ENCODE measurements around the gene DDX27.

DDX27 gene

DNA sequence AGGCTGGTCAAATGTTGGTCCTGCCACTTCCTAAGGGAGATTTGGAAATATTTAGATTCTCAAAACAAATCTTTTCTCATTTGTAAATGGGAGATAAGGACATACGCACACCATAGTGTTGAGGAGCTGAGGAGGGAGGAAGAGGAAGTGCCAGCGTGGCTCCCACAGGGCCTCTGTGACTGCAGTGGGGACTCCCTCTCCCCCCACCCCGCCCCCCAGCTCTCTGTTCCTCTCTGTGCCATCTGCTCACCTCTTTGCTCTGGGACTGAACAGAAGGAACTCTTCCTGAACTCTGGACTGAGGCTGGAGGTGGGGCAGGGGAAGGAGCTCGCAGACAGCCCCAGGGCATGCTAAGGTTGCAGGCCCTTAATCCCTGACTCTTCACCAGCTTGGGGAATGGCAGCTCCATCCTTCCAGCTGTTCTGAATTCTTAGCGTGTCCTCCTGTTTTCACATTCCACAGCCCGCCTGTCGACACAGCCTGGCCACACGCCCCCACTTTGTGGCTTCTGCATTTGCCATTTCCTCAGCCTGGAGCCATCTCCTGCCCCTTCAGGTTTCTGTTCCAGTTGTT is 11.4 kb downstream of the DDX27 start:
- Histone ChIP-seq H3K4me3 (ENCODE audit: low read length) (no peak overlapping the region), H3K27ac (ENCODE audit: low read depth, low read length) (no peak overlapping the region), H3K27me3 (ENCODE audit: insufficient read depth, low read length) (no peaks in the 10 kb centered on the region), H3K36me3 (ENCODE audit: insufficient read depth, low read length) (peaks cover 85% of the 10 kb centered on the region), H3K9me3 (ENCODE audit: insufficient read depth, low read depth, low read length) (no peaks in the 10 kb centered on the region), H3K4me1 (ENCODE audit: insufficient read depth, low read length) (no peaks in the 10 kb centered on the region), H3K9ac (ENCODE audit: low read depth, low read length) (no peak overlapping the region)
- WGBS, result 84% methylated on average over 8 of the region's 8 CpGs

DNA sequence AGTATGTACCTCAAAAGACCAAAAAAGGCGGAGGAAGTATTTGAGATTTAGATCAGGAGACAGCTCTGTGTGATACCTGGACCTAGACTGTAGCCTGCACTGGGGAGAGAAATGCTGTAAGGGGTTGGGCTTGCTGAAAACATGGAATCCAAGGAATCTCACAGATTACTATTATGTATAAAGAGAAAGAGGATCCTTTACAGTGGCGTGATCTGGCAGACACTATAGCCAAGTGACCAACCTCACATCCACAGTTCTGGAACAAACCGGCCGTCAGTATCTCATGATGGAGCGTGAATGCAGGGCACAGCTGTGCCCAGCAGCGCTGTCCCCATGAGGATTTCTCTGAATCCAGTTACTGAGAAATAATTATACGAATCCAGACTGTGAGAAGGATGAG is 12.3 kb downstream of the DDX27 start:
- Histone ChIP-seq H3K9ac (ENCODE audit: low read depth, low read length) (no peak overlapping the region), H3K27me3 (ENCODE audit: insufficient read depth, low read length) (no peaks in the 10 kb centered on the region), H3K27ac (ENCODE audit: low read depth, low read length) (no peak overlapping the region), H3K4me1 (ENCODE audit: insufficient read depth, low read length) (no peaks in the 10 kb centered on the region), H3K36me3 (ENCODE audit: insufficient read depth, low read length) (peaks cover 82% of the 10 kb centered on the region), H3K4me3 (ENCODE audit: low read length) (no peak overlapping the region), H3K9me3 (ENCODE audit: insufficient read depth, low read depth, low read length) (no peaks in the 10 kb centered on the region)
- WGBS, result 71% methylated on average over 7 of the region's 7 CpGs

DNA sequence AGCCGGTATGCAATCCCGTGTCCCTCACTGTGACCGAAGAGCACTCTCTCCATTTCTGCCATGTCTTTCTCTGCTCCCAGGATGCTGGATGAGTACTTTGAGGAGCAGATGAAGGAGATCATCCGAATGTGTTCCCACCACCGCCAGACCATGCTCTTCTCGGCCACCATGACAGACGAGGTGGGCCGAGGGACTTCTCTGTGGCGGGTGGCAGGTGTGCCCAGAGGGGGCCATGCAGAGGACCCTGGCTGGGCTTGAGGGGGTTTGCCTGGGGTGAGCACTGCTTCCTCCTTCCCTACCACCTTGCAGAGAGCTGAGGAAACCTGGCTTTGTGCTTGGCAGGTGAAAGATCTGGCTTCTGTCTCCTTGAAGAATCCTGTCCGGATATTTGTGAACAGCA is 14.0 kb downstream of the DDX27 start:
- H3K9me3 ChIP-seq (ENCODE audit: insufficient read depth, low read depth, low read length), result no peaks in the 10 kb centered on the region
- H3K9ac ChIP-seq (ENCODE audit: low read depth, low read length), result no peak overlapping the region
- no peaks in the 10 kb centered on the region for H3K4me1 ChIP-seq (ENCODE audit: insufficient read depth, low read length)
- no peaks in the 10 kb centered on the region for H3K27me3 ChIP-seq (ENCODE audit: insufficient read depth, low read length)
- H3K36me3 ChIP-seq (ENCODE audit: insufficient read depth, low read length), result peaks cover 89% of the 10 kb centered on the region
- no peak overlapping the region for H3K27ac ChIP-seq (ENCODE audit: low read depth, low read length)
- 97% methylated on average over 10 of the region's 10 CpGs for WGBS
- no peak overlapping the region for H3K4me3 ChIP-seq (ENCODE audit: low read length)

- Histone ChIP-seq H3K4me1 (ENCODE audit: insufficient read depth, low read length) (no peaks in the 10 kb centered on the region), H3K4me3 (ENCODE audit: low read length) (no peak overlapping the region), H3K27ac (ENCODE audit: low read depth, low read length) (no peak overlapping the region), H3K36me3 (ENCODE audit: insufficient read depth, low read length) (peaks cover 91% of the 10 kb centered on the region), H3K27me3 (ENCODE audit: insufficient read depth, low read length) (no peaks in the 10 kb centered on the region), H3K9me3 (ENCODE audit: insufficient read depth, low read depth, low read length) (no peaks in the 10 kb centered on the region), H3K9ac (ENCODE audit: low read depth, low read length) (no peak overlapping the region)
- WGBS, result 97% methylated on average over 6 of the region's 6 CpGs
These were observed 15.6 kb downstream of the DDX27 start for GRCh38 chr20:49234831-49235230.

- Histone ChIP-seq H3K4me3 (ENCODE audit: low read length) (no peak overlapping the region), H3K9me3 (ENCODE audit: insufficient read depth, low read depth, low read length) (no peaks in the 10 kb centered on the region), H3K27ac (ENCODE audit: low read depth, low read length) (no peak overlapping the region), H3K9ac (ENCODE audit: low read depth, low read length) (no peak overlapping the region), H3K27me3 (ENCODE audit: insufficient read depth, low read length) (no peaks in the 10 kb centered on the region), H3K36me3 (ENCODE audit: insufficient read depth, low read length) (peaks cover 90% of the 10 kb centered on the region), H3K4me1 (ENCODE audit: insufficient read depth, low read length) (no peaks in the 10 kb centered on the region)
- WGBS, result 95% methylated on average over 9 of the region's 9 CpGs
These were observed 17.1 kb downstream of the DDX27 start for GRCh38 chr20:49236301-49236700.

- 91% methylated on average over 4 of the region's 4 CpGs for WGBS
- no peak overlapping the region for H3K27ac ChIP-seq (ENCODE audit: low read depth, low read length)
- no peaks in the 10 kb centered on the region for H3K27me3 ChIP-seq (ENCODE audit: insufficient read depth, low read length)
- H3K4me1 ChIP-seq (ENCODE audit: insufficient read depth, low read length), result no peaks in the 10 kb centered on the region
- no peak overlapping the region for H3K9ac ChIP-seq (ENCODE audit: low read depth, low read length)
- H3K4me3 ChIP-seq (ENCODE audit: low read length), result no peak overlapping the region
- peaks cover 94% of the 10 kb centered on the region for H3K36me3 ChIP-seq (ENCODE audit: insufficient read depth, low read length)
- H3K9me3 ChIP-seq (ENCODE audit: insufficient read depth, low read depth, low read length), result no peaks in the 10 kb centered on the region
These were observed 18.3 kb downstream of the DDX27 start for GRCh38 chr20:49237531-49237930.

GRCh38 chr20:49245921-49246740 is 26.9 kb downstream of the DDX27 start:
- no peaks in the 10 kb centered on the region for H3K27me3 ChIP-seq (ENCODE audit: insufficient read depth, low read length)
- no peaks in the 10 kb centered on the region for H3K4me1 ChIP-seq (ENCODE audit: insufficient read depth, low read length)
- H3K36me3 ChIP-seq (ENCODE audit: insufficient read depth, low read length), result peaks cover 95% of the 10 kb centered on the region
- 75% methylated on average over 3 of the region's 3 CpGs for WGBS
- no peaks in the 10 kb centered on the region for H3K9me3 ChIP-seq (ENCODE audit: insufficient read depth, low read depth, low read length)
- H3K4me3 ChIP-seq (ENCODE audit: low read length), result no peak overlapping the region
- H3K27ac ChIP-seq (ENCODE audit: low read depth, low read length), result no peak overlapping the region
- H3K9ac ChIP-seq (ENCODE audit: low read depth, low read length), result no peak overlapping the region

GRCh38 chr20:49247169-49247723 is 28.0 kb downstream of the DDX27 start:
- Histone ChIP-seq H3K36me3 (ENCODE audit: insufficient read depth, low read length) (peaks cover 93% of the 10 kb centered on the region), H3K4me1 (ENCODE audit: insufficient read depth, low read length) (no peaks in the 10 kb centered on the region), H3K9me3 (ENCODE audit: insufficient read depth, low read depth, low read length) (no peaks in the 10 kb centered on the region), H3K9ac (ENCODE audit: low read depth, low read length) (no peak overlapping the region), H3K27me3 (ENCODE audit: insufficient read depth, low read length) (no peaks in the 10 kb centered on the region), H3K4me3 (ENCODE audit: low read length) (no peak overlapping the region), H3K27ac (ENCODE audit: low read depth, low read length) (no peak overlapping the region)
- 96% methylated on average over 8 of the region's 8 CpGs for WGBS

- no peak overlapping the region for H3K4me3 ChIP-seq (ENCODE audit: low read length)
- no peak overlapping the region for H3K9ac ChIP-seq (ENCODE audit: low read depth, low read length)
- H3K9me3 ChIP-seq (ENCODE audit: insufficient read depth, low read depth, low read length), result no peaks in the 10 kb centered on the region
- no peak overlapping the region for H3K27ac ChIP-seq (ENCODE audit: low read depth, low read length)
- no peaks in the 10 kb centered on the region for H3K27me3 ChIP-seq (ENCODE audit: insufficient read depth, low read length)
- H3K36me3 ChIP-seq (ENCODE audit: insufficient read depth, low read length), result peaks cover 93% of the 10 kb centered on the region
- 93% methylated on average over 5 of the region's 5 CpGs for WGBS
- H3K4me1 ChIP-seq (ENCODE audit: insufficient read depth, low read length), result no peaks in the 10 kb centered on the region
These were observed 28.6 kb downstream of the DDX27 start for GRCh38 chr20:49247792-49248191.

GRCh38 chr20:49248301-49248700 is 29.1 kb downstream of the DDX27 start:
- no peak overlapping the region for H3K9ac ChIP-seq (ENCODE audit: low read depth, low read length)
- H3K9me3 ChIP-seq (ENCODE audit: insufficient read depth, low read depth, low read length), result no peaks in the 10 kb centered on the region
- H3K36me3 ChIP-seq (ENCODE audit: insufficient read depth, low read length), result peaks cover 93% of the 10 kb centered on the region
- no peak overlapping the region for H3K27ac ChIP-seq (ENCODE audit: low read depth, low read length)
- no peaks in the 10 kb centered on the region for H3K27me3 ChIP-seq (ENCODE audit: insufficient read depth, low read length)
- H3K4me3 ChIP-seq (ENCODE audit: low read length), result no peak overlapping the region
- H3K4me1 ChIP-seq (ENCODE audit: insufficient read depth, low read length), result no peaks in the 10 kb centered on the region
- WGBS, result 97% methylated on average over 10 of the region's 10 CpGs

- 95% methylated on average over 18 of the region's 18 CpGs for WGBS
- H3K27me3 ChIP-seq (ENCODE audit: insufficient read depth, low read length), result no peaks in the 10 kb centered on the region
- no peaks in the 10 kb centered on the region for H3K9me3 ChIP-seq (ENCODE audit: insufficient read depth, low read depth, low read length)
- H3K36me3 ChIP-seq (ENCODE audit: insufficient read depth, low read length), result peaks cover 93% of the 10 kb centered on the region
- no peak overlapping the region for H3K4me3 ChIP-seq (ENCODE audit: low read length)
- no peak overlapping the region for H3K9ac ChIP-seq (ENCODE audit: low read depth, low read length)
- no peaks in the 10 kb centered on the region for H3K4me1 ChIP-seq (ENCODE audit: insufficient read depth, low read length)
- H3K27ac ChIP-seq (ENCODE audit: low read depth, low read length), result no peak overlapping the region
These were observed 29.9 kb downstream of the DDX27 start for GRCh38 chr20:49248879-49249665.
